Endothelial cell of umbilical vein (primary cell): ENCODE measurements around the gene SLC35F5.

Experiments
- EZH2 ChIP-seq: IDR thresholded peaks from 2 replicates; pipeline ENCODE4 v1.6.1; 2012; ENCODE audit warnings: borderline replicate concordance, low read depth, mild to moderate bottlenecking, moderate library complexity, low read length, inconsistent platforms; ENCODE audit not compliant: severe bottlenecking
- POLR2A ChIP-seq: IDR thresholded peaks from 2 replicates; pipeline ENCODE4 v1.6.1; 2012; ENCODE audit warnings: low read depth, mild to moderate bottlenecking, control low read depth, low read length
- TF ChIP-seq, protein P1 (sequence below), 2 donors: IDR thresholded peaks; 1 replicate in 1 of 2; 2 replicates in 1 of 2; pipeline ENCODE4 v1.5.1; 2011; ENCODE audit warnings: low read length in 2 of 2, mild to moderate bottlenecking in 2 of 2, moderate library complexity in 2 of 2, control low read depth in 1 of 2, inconsistent platforms in 1 of 2, low read depth in 1 of 2; ENCODE audit not compliant: insufficient read depth in 1 of 2; ENCODE audit errors: extremely low read depth in 1 of 2

DNA sequence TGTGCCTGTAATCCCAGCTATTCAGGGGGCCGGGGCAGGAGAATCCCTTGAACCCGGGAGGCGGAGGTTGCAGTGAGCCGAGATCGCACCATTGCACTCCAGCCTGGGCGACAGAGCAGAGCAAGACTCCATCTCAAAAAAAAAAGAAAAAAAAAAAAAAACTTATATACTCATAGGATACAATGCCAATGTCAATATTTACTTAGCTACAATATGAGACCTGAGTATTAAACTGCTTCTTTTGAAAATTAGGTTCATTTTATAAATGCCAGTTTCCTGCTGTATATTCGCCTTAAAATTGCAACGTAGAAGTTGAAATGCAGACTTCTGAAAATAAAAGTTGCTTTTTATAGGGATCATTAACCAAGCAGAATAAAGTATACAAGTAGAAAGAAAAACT lies 2.3 kb downstream of the SLC35F5 start:
- TF ChIP-seq, protein P1, sequence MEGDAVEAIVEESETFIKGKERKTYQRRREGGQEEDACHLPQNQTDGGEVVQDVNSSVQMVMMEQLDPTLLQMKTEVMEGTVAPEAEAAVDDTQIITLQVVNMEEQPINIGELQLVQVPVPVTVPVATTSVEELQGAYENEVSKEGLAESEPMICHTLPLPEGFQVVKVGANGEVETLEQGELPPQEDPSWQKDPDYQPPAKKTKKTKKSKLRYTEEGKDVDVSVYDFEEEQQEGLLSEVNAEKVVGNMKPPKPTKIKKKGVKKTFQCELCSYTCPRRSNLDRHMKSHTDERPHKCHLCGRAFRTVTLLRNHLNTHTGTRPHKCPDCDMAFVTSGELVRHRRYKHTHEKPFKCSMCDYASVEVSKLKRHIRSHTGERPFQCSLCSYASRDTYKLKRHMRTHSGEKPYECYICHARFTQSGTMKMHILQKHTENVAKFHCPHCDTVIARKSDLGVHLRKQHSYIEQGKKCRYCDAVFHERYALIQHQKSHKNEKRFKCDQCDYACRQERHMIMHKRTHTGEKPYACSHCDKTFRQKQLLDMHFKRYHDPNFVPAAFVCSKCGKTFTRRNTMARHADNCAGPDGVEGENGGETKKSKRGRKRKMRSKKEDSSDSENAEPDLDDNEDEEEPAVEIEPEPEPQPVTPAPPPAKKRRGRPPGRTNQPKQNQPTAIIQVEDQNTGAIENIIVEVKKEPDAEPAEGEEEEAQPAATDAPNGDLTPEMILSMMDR (IDR thresholded peaks at IDR 0.05; ENCODE audit: extremely low read depth in 1 of 2, insufficient read depth in 1 of 2, low read depth in 1 of 2, low read length in 2 of 2), result no peak
- TF ChIP-seq EZH2, result no peak
- no peak for TF ChIP-seq POLR2A
